Prostate gland (tissue), 2 donors: ENCODE results near the gene C17orf67. TPM values are rescaled to one million over a fixed set of nuclear protein-coding genes. Genes with fewer than 3 reads are reported as not detected.
A peak's percentile ranks its signal among the peaks of the same experiment; 100 is the strongest.

Experiments
- DNase-seq: peaks from one replicate; pipeline ENCODE4 v3.0.0-alpha.2; 2019; ENCODE audit warnings: low spot score
- H3K27ac ChIP-seq, 2 donors: fragments of 200-600 bp; sonication (generic); 2 replicates each; pipeline ENCODE4 v1.5.1; 2017 to 2019
- H3K27me3 ChIP-seq: fragments of 200-600 bp; sonication (generic); replicated peaks from 2 replicates; pipeline ENCODE4 v1.5.1; 2019; ENCODE audit not compliant: insufficient read depth
- H3K36me3 ChIP-seq, 2 donors: fragments of 200-600 bp; sonication (generic); 1 replicate in 1 of 2; 2 replicates in 1 of 2; pipeline versions ENCODE4 v1.5.1 to v1.8.1; 2017 to 2019
- H3K4me1 ChIP-seq: fragments of 200-600 bp; sonication (generic); replicated peaks from 2 replicates; pipeline ENCODE4 v1.5.1; 2019
- H3K4me3 ChIP-seq, 2 donors: fragments of 200-600 bp; sonication (generic); 2 replicates each; pipeline ENCODE4 v1.5.1; 2017 to 2019
- H3K9me3 ChIP-seq: fragments of 200-600 bp; sonication (generic); 2 replicates; pipeline ENCODE4 v1.5.1; 2017
- POLR2A ChIP-seq: fragments of 450-650 bp; IDR thresholded peaks from one replicate; pipeline ENCODE4 v1.6.1; 2016; ENCODE audit warnings: antibody characterized with exemption, mild to moderate bottlenecking
- POLR2AphosphoS5 ChIP-seq: sonication (generic); formaldehyde crosslinking; IDR thresholded peaks from one replicate; pipeline ENCODE4 v1.6.1; 2017; ENCODE audit warnings: antibody characterized with exemption
- whole genome bisulfite sequencing: methylation state at CpG from one replicate; pipeline ENCODE4 v1.1.5; 2018; 5-methylcytosine and 5-hydroxymethylcytosine counted together
- intact Hi-C: fragments of 100-400 bp; cut with DNase I; formaldehyde crosslinking; loops from one replicate; pipeline ENCODE4 v1.14.2; 2022
- total RNA-seq, 2 donors: library from RNA; depleted of rRNA; stranded (reverse); fragments of >200 nt; gene quantifications; one replicate each; pipeline ENCODE4 v1.1.0, GENCODE V29; 2016
- TF ChIP-seq, protein P1 (sequence below), 4 experiments: fragments of 200-600 bp in 2 of 4; fragments of 450-650 bp in 2 of 4; sonication (generic) in 2 of 4; IDR thresholded peaks; 1 replicate in 3 of 4; 2 replicates in 1 of 4; pipeline ENCODE4 v1.5.1; 2016 to 2019; ENCODE audit warnings: antibody characterized with exemption in 4 of 4, mild to moderate bottlenecking in 2 of 4, moderate library complexity in 2 of 4

The C17orf67 gene
- total RNA-seq, 2 donors from 2014 or later: 2.5 to 2.6 TPM

DNA sequence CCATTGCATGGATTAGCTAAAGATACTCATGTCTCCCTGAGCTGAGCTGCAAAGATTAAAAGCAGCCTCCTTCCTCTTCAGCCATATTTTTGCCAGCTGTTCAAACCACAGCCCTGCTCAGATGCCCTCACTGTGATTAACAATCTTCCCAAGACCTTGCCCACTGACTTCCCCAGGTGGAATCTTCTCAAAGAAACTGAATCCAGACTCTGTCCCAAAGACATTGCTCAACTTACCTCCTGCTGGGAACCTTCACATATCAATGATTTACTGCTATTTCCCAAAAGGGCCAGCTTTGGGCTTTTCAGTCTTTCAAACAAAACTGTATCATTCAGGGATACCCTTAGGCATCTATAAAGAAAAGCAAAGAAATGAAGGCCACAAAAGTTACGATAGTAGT, 9.2 kb downstream of the C17orf67 start:
- Histone ChIP-seq H3K4me3 (no peak overlapping the region), H3K36me3 (no peaks in the 10 kb centered on the region), H3K4me1 (no peaks in the 10 kb centered on the region), H3K9me3 (no peaks in the 10 kb centered on the region), H3K27ac (no peak overlapping the region), H3K27me3 (no peaks in the 10 kb centered on the region)
- intact Hi-C loops: no loop called here
- TF ChIP-seq POLR2AphosphoS5: no peak
- no peak for DNase-seq
- 90% methylated on average over 1 of the region's 1 CpG for WGBS

DNA sequence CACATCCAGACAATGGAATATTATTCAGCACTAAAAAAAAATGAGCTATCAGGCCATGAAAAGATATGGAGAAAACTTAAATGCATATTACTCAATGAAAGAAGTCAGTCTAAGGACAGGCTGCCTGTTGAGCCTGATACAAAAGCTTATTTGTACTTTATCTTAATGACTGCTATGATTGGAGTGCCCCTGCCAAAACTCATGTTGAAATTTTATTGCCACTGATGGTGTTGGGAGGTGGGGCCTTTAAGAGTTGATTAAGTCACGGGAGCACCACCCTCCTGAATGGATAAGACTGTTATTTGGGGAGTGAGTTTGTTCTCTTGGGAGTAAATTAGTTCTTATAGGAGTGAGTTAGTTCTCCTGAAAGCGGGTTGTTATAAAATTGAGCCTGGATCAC, 9.9 kb downstream of the C17orf67 start:
- intact Hi-C loops: no loop called here
- H3K4me3 ChIP-seq: no peak overlapping the region
- WGBS: 81% methylated on average over 2 of the region's 2 CpGs
- no peaks in the 10 kb centered on the region for H3K27me3 ChIP-seq
- no peaks in the 10 kb centered on the region for H3K4me1 ChIP-seq
- no peaks in the 10 kb centered on the region for H3K36me3 ChIP-seq
- H3K9me3 ChIP-seq: no peaks in the 10 kb centered on the region
- no peak for DNase-seq
- no peak for TF ChIP-seq POLR2AphosphoS5
- TF ChIP-seq POLR2A: no peak
- TF ChIP-seq, protein P1, sequence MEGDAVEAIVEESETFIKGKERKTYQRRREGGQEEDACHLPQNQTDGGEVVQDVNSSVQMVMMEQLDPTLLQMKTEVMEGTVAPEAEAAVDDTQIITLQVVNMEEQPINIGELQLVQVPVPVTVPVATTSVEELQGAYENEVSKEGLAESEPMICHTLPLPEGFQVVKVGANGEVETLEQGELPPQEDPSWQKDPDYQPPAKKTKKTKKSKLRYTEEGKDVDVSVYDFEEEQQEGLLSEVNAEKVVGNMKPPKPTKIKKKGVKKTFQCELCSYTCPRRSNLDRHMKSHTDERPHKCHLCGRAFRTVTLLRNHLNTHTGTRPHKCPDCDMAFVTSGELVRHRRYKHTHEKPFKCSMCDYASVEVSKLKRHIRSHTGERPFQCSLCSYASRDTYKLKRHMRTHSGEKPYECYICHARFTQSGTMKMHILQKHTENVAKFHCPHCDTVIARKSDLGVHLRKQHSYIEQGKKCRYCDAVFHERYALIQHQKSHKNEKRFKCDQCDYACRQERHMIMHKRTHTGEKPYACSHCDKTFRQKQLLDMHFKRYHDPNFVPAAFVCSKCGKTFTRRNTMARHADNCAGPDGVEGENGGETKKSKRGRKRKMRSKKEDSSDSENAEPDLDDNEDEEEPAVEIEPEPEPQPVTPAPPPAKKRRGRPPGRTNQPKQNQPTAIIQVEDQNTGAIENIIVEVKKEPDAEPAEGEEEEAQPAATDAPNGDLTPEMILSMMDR (IDR thresholded peaks at IDR 0.05): no peak
- H3K27ac ChIP-seq: no peak overlapping the region

DNA sequence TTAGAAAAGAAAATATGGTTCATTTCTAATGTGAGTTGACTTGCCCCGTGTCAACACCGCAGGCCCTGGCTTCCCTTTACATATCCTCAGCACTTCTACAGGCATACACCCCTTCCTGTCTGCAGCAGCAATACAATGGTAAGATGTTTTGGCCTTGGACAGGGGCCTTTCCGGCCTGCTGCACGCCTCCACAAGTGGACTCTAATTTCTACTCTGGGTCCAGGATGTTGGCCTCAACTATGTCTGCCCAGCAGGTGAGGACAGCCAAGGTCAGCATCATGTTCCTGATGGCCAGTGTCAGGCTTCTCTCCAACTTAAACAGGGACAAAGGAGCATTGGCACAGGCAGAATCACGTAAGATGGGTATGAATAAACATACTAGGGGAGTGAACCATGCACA, 11.0 kb downstream of the C17orf67 start:
- DNase-seq: no peak
- no peaks in the 10 kb centered on the region for H3K27me3 ChIP-seq
- no peaks in the 10 kb centered on the region for H3K36me3 ChIP-seq
- intact Hi-C loops: no loop called here
- no peak overlapping the region for H3K4me3 ChIP-seq
- H3K27ac ChIP-seq: no peak overlapping the region
- 55% methylated on average over 5 of the region's 5 CpGs for WGBS
- no peak for TF ChIP-seq POLR2A
- TF ChIP-seq, protein P1 (IDR thresholded peaks at IDR 0.05): no peak
- TF ChIP-seq POLR2AphosphoS5: peak; percentile 22
- H3K4me1 ChIP-seq: no peaks in the 10 kb centered on the region
- no peaks in the 10 kb centered on the region for H3K9me3 ChIP-seq

DNA sequence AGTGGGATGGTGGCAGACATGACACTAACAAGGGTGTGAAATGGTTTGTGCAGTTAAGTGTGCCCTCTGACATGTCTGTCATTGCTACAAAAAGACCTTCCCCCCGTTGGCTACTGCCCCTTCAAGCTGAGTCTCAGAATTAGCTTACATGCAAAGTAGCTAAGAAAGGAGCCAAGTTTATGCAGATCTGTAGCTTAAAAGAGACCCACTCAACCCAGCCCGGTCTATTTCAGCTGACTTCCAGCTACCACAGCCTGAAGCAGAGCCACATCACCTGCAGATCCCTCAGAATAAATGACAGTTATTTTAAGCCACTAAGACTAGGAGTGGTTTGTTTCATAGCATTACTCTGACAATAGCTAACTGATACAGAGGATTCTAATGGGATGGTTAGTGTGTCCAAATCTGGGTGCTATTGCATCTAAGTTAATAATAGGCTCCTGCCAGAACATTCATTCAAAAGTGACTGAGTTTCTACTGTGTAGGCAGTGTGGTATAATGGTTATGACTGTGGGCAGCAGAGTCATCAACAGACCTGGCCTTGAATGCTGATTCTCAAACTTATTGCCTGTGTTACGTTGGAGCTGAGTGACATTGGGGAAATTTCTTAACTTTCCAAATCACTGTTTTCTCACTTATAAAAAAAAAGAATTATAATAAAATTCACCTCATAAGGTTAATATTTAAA, 11.7 kb downstream of the C17orf67 start:
- WGBS: 86% methylated on average over 3 of the region's 3 CpGs
- TF ChIP-seq POLR2AphosphoS5: no peak
- Histone ChIP-seq H3K4me1 (no peaks in the 10 kb centered on the region), H3K4me3 (no peak overlapping the region), H3K9me3 (no peaks in the 10 kb centered on the region), H3K27me3 (no peaks in the 10 kb centered on the region), H3K36me3 (no peaks in the 10 kb centered on the region), H3K27ac (no peak overlapping the region)
- no peak for DNase-seq
- intact Hi-C loops: no loop called here

DNA sequence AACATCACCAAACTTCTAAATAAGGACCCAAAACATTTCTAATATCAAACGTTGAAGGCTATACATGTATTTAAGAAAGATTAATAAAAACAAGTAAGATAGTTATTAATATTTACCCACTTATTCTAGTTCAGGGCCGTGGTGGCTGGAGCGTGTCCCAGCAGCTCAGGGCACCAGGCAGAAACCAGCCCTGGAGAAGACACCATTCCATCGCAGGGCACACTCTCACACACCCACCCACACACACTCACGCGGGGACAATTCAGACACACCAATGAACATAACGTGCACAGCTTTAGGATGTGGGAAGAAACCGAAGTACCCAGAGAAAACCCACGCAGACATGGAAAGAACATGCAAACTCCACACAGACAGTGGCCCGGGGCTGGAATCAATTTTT, 13.5 kb downstream of the C17orf67 start:
- Histone ChIP-seq H3K36me3 (no peaks in the 10 kb centered on the region), H3K4me3 (no peak overlapping the region), H3K4me1 (no peaks in the 10 kb centered on the region), H3K9me3 (no peaks in the 10 kb centered on the region), H3K27ac (no peak overlapping the region), H3K27me3 (no peaks in the 10 kb centered on the region)
- 82% methylated on average over 10 of the region's 10 CpGs for WGBS
- no peak for DNase-seq
- intact Hi-C loops: no loop called here
- TF ChIP-seq, protein P1 (IDR thresholded peaks at IDR 0.05): no peak
- no peak for TF ChIP-seq POLR2A
- TF ChIP-seq POLR2AphosphoS5: no peak
